ENCODE results near the gene SPDYC. TPM values are rescaled to one million over a fixed set of nuclear protein-coding genes. Genes with fewer than 3 reads are reported as not detected.
A peak's percentile ranks its signal among the peaks of the same experiment; 100 is the strongest.

SPDYC gene
- total and polyA plus RNA-seq, 9 of the 15 experiments (the other 6 are each of a cell fraction or from before 2014, with no cell fraction given) = 4.4 to 18.8 (median 9.2) TPM

DNA sequence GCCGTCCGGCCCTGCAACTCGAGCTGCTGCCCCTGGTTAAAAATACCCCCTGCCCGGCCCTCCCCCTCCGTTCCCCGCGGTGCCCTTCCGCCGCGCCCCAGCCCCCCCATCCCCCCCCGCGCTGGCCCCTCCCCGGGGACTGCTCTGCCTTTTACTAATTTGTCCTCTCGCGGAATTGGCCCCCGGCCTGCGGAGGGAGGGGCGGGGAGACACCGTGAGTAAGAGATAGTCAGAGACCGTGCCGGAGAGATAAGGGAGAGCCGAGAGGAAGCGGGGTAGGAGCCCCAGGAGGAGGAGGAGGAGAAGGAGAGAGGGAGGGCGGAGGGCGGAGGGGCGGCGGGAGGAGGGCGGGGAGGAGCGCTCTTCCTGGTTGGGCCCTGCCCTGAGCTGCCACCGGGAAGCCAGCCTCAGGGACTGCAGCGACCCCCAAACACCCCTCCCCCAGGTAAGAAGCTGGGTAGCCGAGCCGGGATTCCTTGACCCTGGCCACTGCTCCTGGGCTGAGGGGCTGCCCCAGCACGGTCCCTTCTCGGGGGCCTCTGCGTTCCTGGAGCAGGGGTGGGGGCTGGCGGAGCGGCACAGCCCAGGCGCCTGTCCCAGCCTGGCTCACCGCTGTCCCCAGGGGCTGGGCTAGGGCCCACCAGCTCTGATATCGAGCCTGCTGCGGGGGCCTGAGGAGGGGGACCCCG lies 11.7 kb downstream of the SPDYC start, which contains the start of gene CAPN1 (continued):
- TF ChIP-seq, protein P1, sequence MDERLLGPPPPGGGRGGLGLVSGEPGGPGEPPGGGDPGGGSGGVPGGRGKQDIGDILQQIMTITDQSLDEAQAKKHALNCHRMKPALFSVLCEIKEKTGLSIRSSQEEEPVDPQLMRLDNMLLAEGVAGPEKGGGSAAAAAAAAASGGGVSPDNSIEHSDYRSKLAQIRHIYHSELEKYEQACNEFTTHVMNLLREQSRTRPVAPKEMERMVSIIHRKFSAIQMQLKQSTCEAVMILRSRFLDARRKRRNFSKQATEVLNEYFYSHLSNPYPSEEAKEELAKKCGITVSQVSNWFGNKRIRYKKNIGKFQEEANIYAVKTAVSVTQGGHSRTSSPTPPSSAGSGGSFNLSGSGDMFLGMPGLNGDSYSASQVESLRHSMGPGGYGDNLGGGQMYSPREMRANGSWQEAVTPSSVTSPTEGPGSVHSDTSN (CRISPR knock-in tag; IDR thresholded peaks at IDR 0.05; ENCODE audit: low read depth) = no peak
- TF ChIP-seq, protein P1 (tag; conservative IDR thresholded peaks at IDR 0.05; ENCODE audit: low read depth) = no peak
- TF ChIP-seq, protein P2, sequence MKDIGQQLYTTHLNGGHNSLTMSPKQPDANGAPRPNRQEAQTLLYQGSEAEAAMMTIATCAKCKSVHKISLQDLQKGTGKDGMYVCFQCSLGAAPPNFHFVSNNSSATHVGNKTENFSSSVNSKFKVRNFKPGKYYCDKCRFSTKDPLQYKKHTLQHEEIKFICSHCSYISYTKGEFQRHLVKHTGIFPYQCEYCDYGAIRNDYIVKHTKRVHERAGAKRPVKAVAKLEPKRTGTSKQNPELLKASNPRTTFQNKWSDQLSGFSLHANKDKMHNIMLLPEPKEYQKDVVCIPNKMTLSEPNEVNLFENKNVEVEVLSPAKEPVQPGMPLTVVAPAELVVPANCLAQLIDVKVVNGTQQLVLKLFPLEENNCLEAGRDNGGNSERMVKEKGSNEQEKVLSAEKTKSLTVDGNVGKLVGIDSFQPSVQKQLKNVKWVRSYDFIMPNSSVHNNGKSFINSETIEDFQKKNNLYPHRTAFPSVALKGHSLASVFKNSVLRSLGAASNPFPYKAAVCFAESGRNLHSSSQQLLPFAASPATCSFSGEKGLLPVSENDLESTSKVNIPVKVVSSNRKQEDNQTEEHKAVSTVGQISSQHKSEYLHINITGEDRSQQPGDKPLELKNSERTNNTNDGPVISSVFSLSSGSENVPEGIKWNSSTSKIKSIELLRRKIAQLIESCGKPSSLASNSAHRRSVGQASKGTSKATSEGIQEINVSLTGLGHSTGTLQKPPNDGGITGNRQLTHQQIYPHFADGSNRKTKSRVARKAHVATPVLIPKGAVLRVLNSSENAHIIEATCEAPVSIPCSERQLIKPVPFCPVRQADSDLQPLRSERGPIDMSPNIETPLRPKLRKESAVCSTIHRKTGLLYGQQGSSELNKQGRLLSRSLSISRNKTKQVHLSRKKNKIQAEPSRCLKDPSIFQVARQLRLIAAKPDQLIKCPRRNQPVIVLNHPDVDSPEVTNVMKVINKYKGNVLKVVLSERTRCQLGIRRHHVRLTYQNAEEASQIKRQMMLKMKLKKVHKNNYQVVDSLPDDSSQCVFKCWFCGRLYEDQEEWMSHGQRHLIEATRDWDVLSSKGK (CRISPR knock-in tag; IDR thresholded peaks at IDR 0.05) = no peak
- TF ChIP-seq BCOR (IDR thresholded peaks at IDR 0.05) (no peak), ZNF232 (CRISPR knock-in tag; IDR thresholded peaks at IDR 0.05) (no peak), CREM (IDR thresholded peaks at IDR 0.05; ENCODE audit: low read depth) (peak; percentile 68), ZBTB8A (IDR thresholded peaks at IDR 0.05; ENCODE audit: partially characterized antibody) (no peak), CCAR2 (IDR thresholded peaks at IDR 0.05; ENCODE audit: low read depth, low read length) (no peak), RNF2 (IDR thresholded peaks at IDR 0.05) (0 out of 2 replicates have a peak, but pooled peaks have one; percentile 28), ZFP1 (CRISPR knock-in tag; IDR thresholded peaks at IDR 0.05) (no peak)
- TF ChIP-seq, protein P3, sequence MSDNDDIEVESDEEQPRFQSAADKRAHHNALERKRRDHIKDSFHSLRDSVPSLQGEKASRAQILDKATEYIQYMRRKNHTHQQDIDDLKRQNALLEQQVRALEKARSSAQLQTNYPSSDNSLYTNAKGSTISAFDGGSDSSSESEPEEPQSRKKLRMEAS (CRISPR knock-in tag; IDR thresholded peaks at IDR 0.05) = no peak
- TF ChIP-seq, protein P4, sequence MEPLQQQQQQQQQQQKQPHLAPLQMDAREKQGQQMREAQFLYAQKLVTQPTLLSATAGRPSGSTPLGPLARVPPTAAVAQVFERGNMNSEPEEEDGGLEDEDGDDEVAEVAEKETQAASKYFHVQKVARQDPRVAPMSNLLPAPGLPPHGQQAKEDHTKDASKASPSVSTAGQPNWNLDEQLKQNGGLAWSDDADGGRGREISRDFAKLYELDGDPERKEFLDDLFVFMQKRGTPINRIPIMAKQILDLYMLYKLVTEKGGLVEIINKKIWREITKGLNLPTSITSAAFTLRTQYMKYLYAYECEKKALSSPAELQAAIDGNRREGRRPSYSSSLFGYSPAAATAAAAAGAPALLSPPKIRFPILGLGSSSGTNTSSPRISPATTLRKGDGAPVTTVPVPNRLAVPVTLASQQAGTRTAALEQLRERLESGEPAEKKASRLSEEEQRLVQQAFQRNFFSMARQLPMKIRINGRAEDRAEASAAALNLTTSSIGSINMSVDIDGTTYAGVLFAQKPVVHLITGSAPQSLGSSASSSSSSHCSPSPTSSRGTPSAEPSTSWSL (CRISPR knock-in tag; IDR thresholded peaks at IDR 0.05; ENCODE audit: borderline replicate concordance) = no peak
